Keratinocyte (primary cell): ENCODE results near the gene TSC22D2.

Source experiments
- CTCF ChIP-seq, 3 experiments: IDR thresholded peaks in 1 of 3; conservative IDR thresholded peaks in 1 of 3; optimal IDR thresholded peaks in 1 of 3; 2 replicates in 2 of 3; 3 replicates in 1 of 3; pipeline versions ENCODE3 to v1.5.1; 2011; ENCODE audit warnings: low read length in 3 of 3, mild to moderate bottlenecking in 3 of 3, moderate library complexity in 2 of 3, control low read depth in 1 of 3, inconsistent platforms in 1 of 3; ENCODE audit not compliant: insufficient read depth in 2 of 3; ENCODE audit errors: extremely low read depth in 1 of 3
- EZH2 ChIP-seq: IDR thresholded peaks from one replicate; pipeline ENCODE4 v1.6.1; 2012; ENCODE audit warnings: inconsistent platforms, mild to moderate bottlenecking, low read length, moderate library complexity

- TF ChIP-seq CTCF (optimal IDR thresholded peaks at IDR 0.05 in 1 of 3, IDR thresholded peaks at IDR 0.05 in 1 of 3, conservative IDR thresholded peaks at IDR 0.05 in 1 of 3; ENCODE audit: extremely low read depth in 1 of 3, insufficient read depth in 2 of 3, low read length in 3 of 3) = no peak
- TF ChIP-seq EZH2 = no peak
Measured at GRCh38 chr3:150497956-150498355, 89.9 kb downstream of the TSC22D2 start.
